ENCODE results near the gene STT3A.

DNA sequence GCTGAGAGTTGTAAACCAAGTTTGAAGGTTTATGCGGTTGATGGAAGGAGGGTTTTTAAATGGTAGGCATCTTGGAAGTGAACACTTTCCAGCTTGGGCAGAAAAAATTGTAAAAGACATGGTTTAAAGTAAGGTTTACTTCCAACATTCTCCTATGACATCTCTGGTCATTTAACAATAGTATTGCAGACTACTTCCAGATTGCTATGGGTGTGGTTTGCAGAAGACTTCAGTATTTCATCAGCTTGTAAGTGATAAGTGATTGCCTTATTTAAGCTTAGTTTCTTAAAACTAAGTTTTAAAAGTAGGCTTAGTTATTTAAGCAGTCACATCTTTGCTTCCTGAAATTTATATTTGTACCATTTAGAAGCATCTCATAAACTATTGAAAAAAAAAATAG lies 7.2 kb upstream of the STT3A start:
- TF ChIP-seq, protein P1, sequence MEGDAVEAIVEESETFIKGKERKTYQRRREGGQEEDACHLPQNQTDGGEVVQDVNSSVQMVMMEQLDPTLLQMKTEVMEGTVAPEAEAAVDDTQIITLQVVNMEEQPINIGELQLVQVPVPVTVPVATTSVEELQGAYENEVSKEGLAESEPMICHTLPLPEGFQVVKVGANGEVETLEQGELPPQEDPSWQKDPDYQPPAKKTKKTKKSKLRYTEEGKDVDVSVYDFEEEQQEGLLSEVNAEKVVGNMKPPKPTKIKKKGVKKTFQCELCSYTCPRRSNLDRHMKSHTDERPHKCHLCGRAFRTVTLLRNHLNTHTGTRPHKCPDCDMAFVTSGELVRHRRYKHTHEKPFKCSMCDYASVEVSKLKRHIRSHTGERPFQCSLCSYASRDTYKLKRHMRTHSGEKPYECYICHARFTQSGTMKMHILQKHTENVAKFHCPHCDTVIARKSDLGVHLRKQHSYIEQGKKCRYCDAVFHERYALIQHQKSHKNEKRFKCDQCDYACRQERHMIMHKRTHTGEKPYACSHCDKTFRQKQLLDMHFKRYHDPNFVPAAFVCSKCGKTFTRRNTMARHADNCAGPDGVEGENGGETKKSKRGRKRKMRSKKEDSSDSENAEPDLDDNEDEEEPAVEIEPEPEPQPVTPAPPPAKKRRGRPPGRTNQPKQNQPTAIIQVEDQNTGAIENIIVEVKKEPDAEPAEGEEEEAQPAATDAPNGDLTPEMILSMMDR (IDR thresholded peaks at IDR 0.05; ENCODE audit: low read depth, low read length), result no peak
- no peak for TF ChIP-seq EZH2phosphoT487 (IDR thresholded peaks at IDR 0.05; ENCODE audit: low read depth)
